ENCODE data around the gene SNX33. TPM values are rescaled to one million over a fixed set of nuclear protein-coding genes. Genes with fewer than 3 reads are reported as not detected.

The SNX33 gene
- total RNA-seq, 1 experiment from 2014 or later = 19.8 TPM

GRCh38 chr15:75639709-75640482 lies 7.8 kb upstream of the SNX33 start, which contains the start of gene IMP3:
Gene IMP3 (minus strand): TSS chr15:75640224. CDS start chr15:75640168, 56 bp downstream.
- Mint-ChIP-seq H3K27ac (peak within 1 kb of the TSS; percentile 98), H3K27me3 (ENCODE audit: low read depth) (peaks cover 1% of the 10 kb centered on the region; the same call in 1 of the 2 replicates), H3K36me3 (no peaks in the 10 kb centered on the region), H3K4me1 (peaks cover 35% of the 10 kb centered on the region), H3K4me3 (peak within 1 kb of the TSS; percentile 92), H3K9me3 (no peaks in the 10 kb centered on the region)
- DNase-seq (ENCODE audit: low spot score) (peak; percentile 96), ATAC-seq (peak; percentile 97)
- POLR2A ChIA-PET = interaction anchor here (0.6 to 6.1 kb wide), 13 partner anchors 8 to 272 kb away, joined by 3 to 76 read pairs (median 12); partner anchors contain the start of genes MAN2C1, PTPN9, SIN3A and SNUPN
- CTCF ChIA-PET = interaction anchor here (0.6 to 3.7 kb wide), 9 partner anchors 12 to 272 kb away, joined by 3 to 26 read pairs (median 10); partner anchors contain the start of genes MAN2C1, SIN3A and SNUPN
- TF ChIP-seq TEAD4 (CRISPR knock-in tag; IDR thresholded peaks at IDR 0.05) (peak; percentile 74; the same call in 1 of the 2 replicates), ZNF317 (CRISPR knock-in tag; IDR thresholded peaks at IDR 0.05; ENCODE audit: borderline replicate concordance, low read depth) (peak; percentile 61; the same call in 1 of the 2 replicates), NR1H2 (CRISPR knock-in tag; IDR thresholded peaks at IDR 0.05) (0 out of 2 replicates have a peak, but pooled peaks have one; percentile 27), PRDM15 (CRISPR knock-in tag; IDR thresholded peaks at IDR 0.05) (peak; percentile 36; the same call in 1 of the 2 replicates), ELF4 (CRISPR knock-in tag; IDR thresholded peaks at IDR 0.05; ENCODE audit: low read depth) (no peak), NFYB (CRISPR knock-in tag; conservative IDR thresholded peaks at IDR 0.05; ENCODE audit: low read depth) (peak; percentile 93), ZBTB43 (CRISPR knock-in tag; IDR thresholded peaks at IDR 0.05) (peak; percentile 85; the same call in 1 of the 2 replicates), ZNF219 (CRISPR knock-in tag; IDR thresholded peaks at IDR 0.05; ENCODE audit: borderline replicate concordance) (peak; percentile 67; the same call in 1 of the 2 replicates), SMAD3 (CRISPR knock-in tag; IDR thresholded peaks at IDR 0.05; ENCODE audit: borderline replicate concordance) (0 out of 2 replicates have a peak, but pooled peaks have one; percentile 81), FOXP1 (CRISPR knock-in tag; IDR thresholded peaks at IDR 0.05; ENCODE audit: borderline replicate concordance) (peak; percentile 96), PRRX2 (CRISPR knock-in tag; IDR thresholded peaks at IDR 0.05) (no peak), USF1 (CRISPR knock-in tag; IDR thresholded peaks at IDR 0.05) (peak; percentile 62; the same call in 1 of the 2 replicates), ZNF121 (CRISPR knock-in tag; IDR thresholded peaks at IDR 0.05) (no peak), ZNF423 (CRISPR knock-in tag; IDR thresholded peaks at IDR 0.05) (no peak), ETV6 (CRISPR knock-in tag; IDR thresholded peaks at IDR 0.05) (peak; percentile 88), ATF1 (CRISPR knock-in tag; IDR thresholded peaks at IDR 0.05) (0 out of 2 replicates have a peak, but pooled peaks have one; percentile 84), NFE2L1 (CRISPR knock-in tag; IDR thresholded peaks at IDR 0.05) (peak; percentile 51; the same call in 1 of the 2 replicates), MAX (CRISPR knock-in tag; IDR thresholded peaks at IDR 0.05) (peak; percentile 95), OVOL2 (CRISPR knock-in tag; IDR thresholded peaks at IDR 0.05; ENCODE audit: borderline replicate concordance) (no peak), E2F4 (CRISPR knock-in tag; IDR thresholded peaks at IDR 0.05; ENCODE audit: borderline replicate concordance, low read depth) (peak; percentile 60), GABPB1 (CRISPR knock-in tag; IDR thresholded peaks at IDR 0.05) (peak; percentile 49), GTF2I (CRISPR knock-in tag; conservative IDR thresholded peaks at IDR 0.05) (no peak), ZNF263 (CRISPR knock-in tag; IDR thresholded peaks at IDR 0.05; ENCODE audit: low read depth) (peak; percentile 42; the same call in 1 of the 2 replicates), ESRRA (CRISPR knock-in tag; IDR thresholded peaks at IDR 0.05; ENCODE audit: borderline replicate concordance) (peak; percentile 86; the same call in 1 of the 2 replicates), MLX (CRISPR knock-in tag; IDR thresholded peaks at IDR 0.05) (peak; percentile 94; the same call in 1 of the 2 replicates)
- TF ChIP-seq, protein P1, sequence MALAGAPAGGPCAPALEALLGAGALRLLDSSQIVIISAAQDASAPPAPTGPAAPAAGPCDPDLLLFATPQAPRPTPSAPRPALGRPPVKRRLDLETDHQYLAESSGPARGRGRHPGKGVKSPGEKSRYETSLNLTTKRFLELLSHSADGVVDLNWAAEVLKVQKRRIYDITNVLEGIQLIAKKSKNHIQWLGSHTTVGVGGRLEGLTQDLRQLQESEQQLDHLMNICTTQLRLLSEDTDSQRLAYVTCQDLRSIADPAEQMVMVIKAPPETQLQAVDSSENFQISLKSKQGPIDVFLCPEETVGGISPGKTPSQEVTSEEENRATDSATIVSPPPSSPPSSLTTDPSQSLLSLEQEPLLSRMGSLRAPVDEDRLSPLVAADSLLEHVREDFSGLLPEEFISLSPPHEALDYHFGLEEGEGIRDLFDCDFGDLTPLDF (CRISPR knock-in tag; IDR thresholded peaks at IDR 0.05) = peak; percentile 20; the same call in 1 of the 2 replicates
- TF ChIP-seq, protein P2, sequence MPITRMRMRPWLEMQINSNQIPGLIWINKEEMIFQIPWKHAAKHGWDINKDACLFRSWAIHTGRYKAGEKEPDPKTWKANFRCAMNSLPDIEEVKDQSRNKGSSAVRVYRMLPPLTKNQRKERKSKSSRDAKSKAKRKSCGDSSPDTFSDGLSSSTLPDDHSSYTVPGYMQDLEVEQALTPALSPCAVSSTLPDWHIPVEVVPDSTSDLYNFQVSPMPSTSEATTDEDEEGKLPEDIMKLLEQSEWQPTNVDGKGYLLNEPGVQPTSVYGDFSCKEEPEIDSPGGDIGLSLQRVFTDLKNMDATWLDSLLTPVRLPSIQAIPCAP (CRISPR knock-in tag; IDR thresholded peaks at IDR 0.05) = peak; percentile 76; the same call in 1 of the 2 replicates

All from WTC11 (cell line).